MCF 10A (cell line): ENCODE data around the gene USP54. TPM values are rescaled to one million over a fixed set of nuclear protein-coding genes. Genes with fewer than 3 reads are reported as not detected.

Source experiments
- BruUV-seq: library from RNA; stranded (reverse); fragments of 400-500 nt; replicated peaks from 2 replicates; lab custom pipeline; 2021; lab: Mats Ljungman, UMichigan
- CTCF ChIA-PET: fragments of 300-600 bp; sonication (Branson Sonifier 250); formaldehyde crosslinking; extraction: SDS; loops from one replicate; lab custom pipeline; 2021; ENCODE audit warnings: antibody characterized with exemption, inconsistent platforms; lab: Yijun Ruan, JAX
- POLR2A ChIA-PET: fragments of 300-600, 350-650 bp; sonication (Branson Sonifier 250); formaldehyde crosslinking; extraction: SDS; loops from one replicate; lab custom pipeline; 2020; ENCODE audit warnings: antibody characterized with exemption, inconsistent platforms; lab: Yijun Ruan, JAX
- DNase-seq: peaks from one replicate; pipeline ENCODE4 v3.0.0-alpha.2; 2018; ENCODE audit not compliant: unreplicated experiment
- H3K27ac Mint-ChIP-seq: one replicate; pipeline ENCODE4 v1.8.0; 2022; ENCODE audit warnings: mild to moderate bottlenecking, low read depth, mixed read lengths; ENCODE audit not compliant: unreplicated experiment
- H3K27me3 Mint-ChIP-seq: one replicate; pipeline ENCODE4 v1.8.0; 2022; ENCODE audit warnings: mixed read lengths; ENCODE audit not compliant: insufficient read depth, unreplicated experiment
- H3K36me3 Mint-ChIP-seq: one replicate; pipeline ENCODE4 v1.8.0; 2022; ENCODE audit warnings: mild to moderate bottlenecking, moderate library complexity, mixed read lengths; ENCODE audit not compliant: insufficient read depth, unreplicated experiment
- H3K4me1 Mint-ChIP-seq: one replicate; pipeline ENCODE4 v1.8.0; 2022; ENCODE audit warnings: mixed read lengths; ENCODE audit not compliant: insufficient read depth, unreplicated experiment
- H3K4me3 Mint-ChIP-seq: one replicate; pipeline ENCODE4 v1.8.0; 2022; ENCODE audit warnings: mild to moderate bottlenecking, moderate library complexity, mixed read lengths; ENCODE audit not compliant: unreplicated experiment
- H3K9me3 Mint-ChIP-seq: one replicate; pipeline ENCODE4 v1.8.0; 2022; ENCODE audit warnings: mixed read lengths; ENCODE audit not compliant: unreplicated experiment
- CTCF ChIP-seq: fragments of 200-600 bp; IDR thresholded peaks from one replicate; pipeline ENCODE4 v1.8.0; 2022; ENCODE audit warnings: antibody characterized with exemption, mild to moderate bottlenecking; ENCODE audit not compliant: unreplicated experiment
- intact Hi-C: fragments of 100-400 bp; cut with micrococcal nuclease; formaldehyde crosslinking; loops from 2 replicates; pipeline ENCODE4 v1.14.1; 2022
- total RNA-seq: library from RNA; stranded (reverse); gene quantifications from 2 replicates; pipeline ENCODE4 v1.2.3, GENCODE V29; 2022

The USP54 gene
- total RNA-seq, 1 experiment from 2014 or later, result 19.6 TPM

DNA sequence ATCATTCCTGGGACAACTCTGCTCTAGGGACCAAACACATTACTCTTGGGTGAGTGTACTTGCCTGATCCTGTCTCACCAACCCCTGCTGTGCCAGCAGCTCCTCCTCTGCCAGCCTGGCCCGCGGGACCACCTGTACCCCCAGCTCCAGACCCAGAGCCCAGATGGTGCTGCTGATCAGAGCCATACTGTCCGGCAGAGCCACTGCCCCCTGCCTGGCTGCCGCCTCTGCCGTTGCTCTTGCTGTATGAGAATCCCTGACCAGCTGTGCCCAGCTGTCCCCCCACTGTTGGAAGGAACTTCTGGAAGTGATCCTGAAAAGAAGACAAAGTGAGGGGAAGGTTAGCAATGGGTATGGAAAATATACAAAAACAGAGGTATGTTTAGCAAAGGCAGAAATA is 43.3 kb upstream of the USP54 start:
- Mint-ChIP-seq H3K4me3 (no peak overlapping the region), H3K36me3 (no peaks in the 10 kb centered on the region), H3K4me1 (no peaks in the 10 kb centered on the region), H3K9me3 (no peaks in the 10 kb centered on the region), H3K27me3 (peaks cover 10% of the 10 kb centered on the region), H3K27ac (no peak overlapping the region)
- CTCF ChIA-PET, result interaction anchor here (16.0 kb wide), 1 partner anchor 104 kb away, joined by 222 read pairs; no protein-coding TSS in a partner anchor
- BruUV-seq, result no TSS peak
- TF ChIP-seq CTCF, result no peak
- POLR2A ChIA-PET, result no interaction called here
- no peak for DNase-seq
- intact Hi-C loops, result no loop called here

DNA sequence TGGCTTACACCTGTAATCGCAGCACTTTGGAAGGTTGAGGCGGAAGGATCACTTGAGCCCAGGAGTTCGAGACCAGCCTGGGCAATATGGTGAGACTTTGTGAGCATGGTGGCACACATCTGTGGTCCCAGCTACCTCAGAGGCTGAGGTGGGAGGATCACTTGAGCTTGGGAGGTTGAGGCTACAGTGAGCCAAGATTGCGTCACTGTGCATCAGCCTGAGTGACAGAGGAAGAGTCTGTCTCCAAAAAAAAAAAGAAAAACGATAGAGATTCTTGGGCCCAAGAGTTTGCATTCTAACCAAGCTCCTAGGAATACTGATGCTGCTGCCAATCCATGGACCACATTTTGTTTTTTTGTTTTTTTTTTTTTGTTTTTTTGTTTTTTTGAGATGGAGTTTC is 38.0 kb upstream of the USP54 start:
- no peaks in the 10 kb centered on the region for H3K27me3 Mint-ChIP-seq
- H3K4me1 Mint-ChIP-seq, result peaks cover 8% of the 10 kb centered on the region
- BruUV-seq, result no TSS peak
- CTCF ChIA-PET, result interaction anchor here (0.5 to 3.1 kb wide), 4 partner anchors 15 to 365 kb away, joined by 3 to 14 read pairs (median 6); no protein-coding TSS in a partner anchor
- peaks cover 7% of the 10 kb centered on the region for H3K36me3 Mint-ChIP-seq
- no peak overlapping the region for H3K27ac Mint-ChIP-seq
- POLR2A ChIA-PET, result interaction anchor here (0.5 to 6.8 kb wide), 4 partner anchors 9 to 366 kb away, joined by 3 to 43 read pairs (median 3); no protein-coding TSS in a partner anchor
- H3K4me3 Mint-ChIP-seq, result no peak overlapping the region
- intact Hi-C loops, result no loop called here
- DNase-seq, result no peak
- no peaks in the 10 kb centered on the region for H3K9me3 Mint-ChIP-seq
- TF ChIP-seq CTCF, result no peak

- intact Hi-C loops, result no loop called here
- POLR2A ChIA-PET, result interaction anchor here (1.2 to 6.8 kb wide), 6 partner anchors 15 to 111 kb away, joined by 3 to 43 read pairs (median 4); partner anchors contain the start of gene USP54
These were observed 37.3 kb upstream of the USP54 start for GRCh38 chr10:73628405-73628804.

DNA sequence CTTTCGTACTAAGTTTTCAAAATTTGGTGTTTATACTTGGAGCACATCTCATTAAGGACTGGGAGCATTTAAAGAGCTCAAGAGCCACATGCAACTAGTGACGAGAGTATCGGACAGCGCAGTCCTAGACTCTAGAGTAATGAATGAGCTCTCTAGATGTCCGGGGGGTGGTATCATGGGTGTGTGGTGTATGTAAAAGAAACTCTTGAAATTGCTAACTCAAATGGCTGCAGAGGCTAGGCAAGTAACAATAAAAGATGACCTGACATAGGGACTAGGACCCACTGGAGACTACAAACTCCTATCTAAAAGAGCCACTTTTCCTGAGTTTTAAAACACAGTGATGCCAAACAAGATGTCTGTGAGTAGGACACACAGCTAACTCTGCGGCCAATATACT is 36.2 kb upstream of the USP54 start:
- H3K27ac Mint-ChIP-seq, result no peak overlapping the region
- POLR2A ChIA-PET, result interaction anchor here (0.7 to 6.8 kb wide), 8 partner anchors 9 to 374 kb away, joined by 3 to 43 read pairs (median 4); partner anchors contain the start of gene USP54
- no peak for TF ChIP-seq CTCF

More at GRCh38 chr10:73628405-73628804, 37.3 kb upstream of the USP54 start:
- H3K27ac Mint-ChIP-seq, result no peak overlapping the region
- no peak for TF ChIP-seq CTCF
- no peaks in the 10 kb centered on the region for H3K9me3 Mint-ChIP-seq
- no TSS peak for BruUV-seq
- H3K27me3 Mint-ChIP-seq, result no peaks in the 10 kb centered on the region
- H3K4me3 Mint-ChIP-seq, result no peak overlapping the region
- CTCF ChIA-PET, result interaction anchor here (1.1 to 3.1 kb wide), 2 partner anchors 16 to 18 kb away, joined by 3 to 14 read pairs; no protein-coding TSS in a partner anchor
- peak; percentile 33 for DNase-seq
- H3K36me3 Mint-ChIP-seq, result peaks cover 7% of the 10 kb centered on the region
- H3K4me1 Mint-ChIP-seq, result peaks cover 8% of the 10 kb centered on the region

More for the DNA sequence above, 36.2 kb upstream of the USP54 start:
- DNase-seq, result no peak
- intact Hi-C loops, result no loop called here
- no peaks in the 10 kb centered on the region for H3K27me3 Mint-ChIP-seq
- H3K4me3 Mint-ChIP-seq, result peak overlapping the region; percentile 28
- H3K36me3 Mint-ChIP-seq, result peaks cover 7% of the 10 kb centered on the region
- no TSS peak for BruUV-seq
- no peaks in the 10 kb centered on the region for H3K9me3 Mint-ChIP-seq
- CTCF ChIA-PET, result interaction anchor here (0.6 to 3.1 kb wide), 8 partner anchors 17 to 386 kb away, joined by 3 to 14 read pairs (median 3); no protein-coding TSS in a partner anchor
- peaks cover 8% of the 10 kb centered on the region for H3K4me1 Mint-ChIP-seq
